Natural killer cell (primary cell): ENCODE data around the gene MRPS34. TPM values are rescaled to one million over a fixed set of nuclear protein-coding genes. Genes with fewer than 3 reads are reported as not detected.

Experiments used
- ATAC-seq, 3 donors: fragments of 150-1000 bp in 2 of 3; fragments of 200-7000 bp in 1 of 3; cut with Tn5 transposase; 1 replicate in 1 of 3; 2 replicates in 2 of 3; pipeline ENCODE4 v1.10.0; 2021; ENCODE audit warnings: mild to moderate bottlenecking in 2 of 3, moderate library complexity in 2 of 3
- DNase-seq, 2 donors: peaks; one replicate each; pipeline versions ENCODE4 v3.0.0 to v3.0.0-alpha.2; 2013 to 2021; ENCODE audit warnings: mixed read lengths in 1 of 2
- H3K27ac ChIP-seq: one replicate; pipeline ENCODE4 v1.5.1; 2013; ENCODE audit warnings: mild to moderate bottlenecking, low read length
- H3K27me3 ChIP-seq: one replicate; pipeline ENCODE4 v1.6.1; 2013; ENCODE audit warnings: low read length; ENCODE audit not compliant: control insufficient read depth, insufficient read depth
- H3K36me3 ChIP-seq: one replicate; pipeline ENCODE4 v1.6.1; 2013; ENCODE audit warnings: low read length; ENCODE audit not compliant: control insufficient read depth, insufficient read depth
- H3K4me1 ChIP-seq: one replicate; pipeline ENCODE4 v1.6.1; 2013; ENCODE audit warnings: low read length; ENCODE audit not compliant: control insufficient read depth, insufficient read depth
- H3K4me3 ChIP-seq: one replicate; pipeline ENCODE4 v1.5.1; 2013; ENCODE audit warnings: low read length
- H3K9me3 ChIP-seq: one replicate; pipeline ENCODE4 v1.6.1; 2013; ENCODE audit warnings: low read length; ENCODE audit not compliant: control insufficient read depth, insufficient read depth
- H3K27ac Mint-ChIP-seq, 2 donors: one replicate each; pipeline ENCODE4 v1.8.0; 2022; ENCODE audit warnings: mild to moderate bottlenecking in 2 of 2, mixed read lengths in 2 of 2, moderate library complexity in 1 of 2
- H3K27me3 Mint-ChIP-seq, 2 donors: one replicate each; pipeline ENCODE4 v1.8.0; 2022; ENCODE audit warnings: low read depth in 2 of 2, mixed read lengths in 2 of 2
- H3K36me3 Mint-ChIP-seq: one replicate; pipeline ENCODE4 v1.8.0; 2022; ENCODE audit warnings: mixed read lengths
- H3K4me1 Mint-ChIP-seq, 2 donors: one replicate each; pipeline ENCODE4 v1.8.0; 2022; ENCODE audit warnings: mixed read lengths in 2 of 2
- H3K4me3 Mint-ChIP-seq: one replicate; pipeline ENCODE4 v1.8.0; 2022; ENCODE audit warnings: mild to moderate bottlenecking, moderate library complexity, mixed read lengths
- H3K9me3 Mint-ChIP-seq, 2 donors: one replicate each; pipeline ENCODE4 v1.8.0; 2022; ENCODE audit warnings: mixed read lengths in 2 of 2
- WGBS: methylation state at CpG from one replicate; pipeline ENCODE4 v1.1.7; 2013; ENCODE audit warnings: missing lambda C conversion rate; ENCODE audit not compliant: insufficient coverage; 5-methylcytosine and 5-hydroxymethylcytosine counted together
- intact Hi-C: fragments of 100-400 bp; cut with micrococcal nuclease; formaldehyde crosslinking; loops from one replicate; pipeline ENCODE4 v1.14.2; 2022
- total RNA-seq, 4 donors: library from RNA; stranded (reverse); fragments of 120-200 nt in 1 of 4; gene quantifications; one replicate each; pipeline versions ENCODE4 v1.2.3 to v1.2.4, GENCODE V29; 2013 to 2022
- TF ChIP-seq, protein P1 (sequence below): fragments of 200-600 bp; IDR thresholded peaks from one replicate; pipeline ENCODE4 v1.8.0; 2022; ENCODE audit warnings: antibody characterized with exemption

Gene MRPS34
- total RNA-seq, 3 donors from 2014 or later (not counting 1 experiment from before 2014, with no cell fraction given), result 26.5 to 42.0 (median 41.4) TPM

DNA sequence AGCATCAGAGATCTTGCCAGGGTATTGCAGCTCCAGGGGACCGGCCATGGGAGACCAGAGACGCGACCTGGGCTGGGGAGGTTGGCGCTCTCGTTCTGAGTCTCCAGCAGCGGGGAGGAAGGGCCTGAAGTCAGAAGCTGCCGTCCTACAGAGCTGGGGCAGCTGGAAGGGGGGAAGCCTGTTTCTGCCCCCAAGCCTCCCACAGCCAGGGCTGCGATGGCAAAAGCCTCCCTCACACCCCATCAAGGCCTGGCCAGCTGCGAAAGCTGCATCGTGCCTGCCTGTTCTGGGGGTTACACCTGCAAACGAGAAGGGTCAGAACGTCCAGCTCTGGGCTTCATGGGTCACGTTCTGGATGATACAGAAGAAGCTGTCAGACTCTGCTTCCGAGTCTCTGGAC, 40.9 kb downstream of the MRPS34 start:
- ATAC-seq, result no peak
- 92% methylated on average over 14 of the region's 14 CpGs for WGBS
- no peak for DNase-seq
- H3K4me1 Mint-ChIP-seq, result peaks cover 2 to 7% of the 10 kb centered on the region in 2 donors
- Histone ChIP-seq H3K9me3 (no peaks in the 10 kb centered on the region), H3K4me3 (no peak overlapping the region), H3K4me1 (no peaks in the 10 kb centered on the region), H3K27ac (no peak overlapping the region), H3K36me3 (peaks cover 55% of the 10 kb centered on the region), H3K27me3 (no peaks in the 10 kb centered on the region)
- TF ChIP-seq, protein P1, sequence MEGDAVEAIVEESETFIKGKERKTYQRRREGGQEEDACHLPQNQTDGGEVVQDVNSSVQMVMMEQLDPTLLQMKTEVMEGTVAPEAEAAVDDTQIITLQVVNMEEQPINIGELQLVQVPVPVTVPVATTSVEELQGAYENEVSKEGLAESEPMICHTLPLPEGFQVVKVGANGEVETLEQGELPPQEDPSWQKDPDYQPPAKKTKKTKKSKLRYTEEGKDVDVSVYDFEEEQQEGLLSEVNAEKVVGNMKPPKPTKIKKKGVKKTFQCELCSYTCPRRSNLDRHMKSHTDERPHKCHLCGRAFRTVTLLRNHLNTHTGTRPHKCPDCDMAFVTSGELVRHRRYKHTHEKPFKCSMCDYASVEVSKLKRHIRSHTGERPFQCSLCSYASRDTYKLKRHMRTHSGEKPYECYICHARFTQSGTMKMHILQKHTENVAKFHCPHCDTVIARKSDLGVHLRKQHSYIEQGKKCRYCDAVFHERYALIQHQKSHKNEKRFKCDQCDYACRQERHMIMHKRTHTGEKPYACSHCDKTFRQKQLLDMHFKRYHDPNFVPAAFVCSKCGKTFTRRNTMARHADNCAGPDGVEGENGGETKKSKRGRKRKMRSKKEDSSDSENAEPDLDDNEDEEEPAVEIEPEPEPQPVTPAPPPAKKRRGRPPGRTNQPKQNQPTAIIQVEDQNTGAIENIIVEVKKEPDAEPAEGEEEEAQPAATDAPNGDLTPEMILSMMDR, result no peak
- H3K36me3 Mint-ChIP-seq, result no peaks in the 10 kb centered on the region
- H3K27me3 Mint-ChIP-seq, result no peaks in the 10 kb centered on the region
- no peak overlapping the region for H3K27ac Mint-ChIP-seq
- intact Hi-C loops, result no loop called here
- no peak overlapping the region for H3K4me3 Mint-ChIP-seq
- no peaks in the 10 kb centered on the region for H3K9me3 Mint-ChIP-seq

DNA sequence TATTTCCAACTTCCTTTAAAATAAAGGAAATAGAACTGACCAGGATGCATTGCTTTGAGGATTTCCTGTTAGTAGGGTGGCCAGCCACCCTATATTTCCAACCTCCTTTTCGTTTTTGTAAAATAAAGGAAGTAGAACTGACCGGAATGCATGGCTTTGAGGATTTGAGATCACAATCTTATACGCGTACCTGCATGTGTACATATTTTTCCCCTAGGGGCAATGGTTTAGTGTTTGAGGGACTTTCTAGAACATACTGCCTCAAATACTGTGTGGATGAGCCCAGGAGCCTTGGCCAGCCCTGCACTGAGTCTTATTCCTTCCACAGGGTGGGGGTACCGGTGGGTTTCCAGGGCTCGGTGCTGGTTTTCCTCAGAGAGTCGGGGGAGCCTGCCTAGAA, 41.3 kb downstream of the MRPS34 start:
- 83% methylated on average over 6 of the region's 7 CpGs for WGBS
- Mint-ChIP-seq H3K27me3 (no peaks in the 10 kb centered on the region), H3K36me3 (no peaks in the 10 kb centered on the region), H3K27ac (no peak overlapping the region), H3K4me1 (peaks cover 6 to 12% of the 10 kb centered on the region in 2 donors), H3K9me3 (no peaks in the 10 kb centered on the region), H3K4me3 (no peak overlapping the region)
- intact Hi-C loops, result no loop called here
- TF ChIP-seq, protein P1, result no peak
- DNase-seq, result no peak
- H3K9me3 ChIP-seq, result no peaks in the 10 kb centered on the region
- H3K27ac ChIP-seq, result no peak overlapping the region
- H3K4me3 ChIP-seq, result no peak overlapping the region
- peaks cover 59% of the 10 kb centered on the region for H3K36me3 ChIP-seq
- H3K27me3 ChIP-seq, result no peaks in the 10 kb centered on the region
- ATAC-seq, result no peak
- no peaks in the 10 kb centered on the region for H3K4me1 ChIP-seq

DNA sequence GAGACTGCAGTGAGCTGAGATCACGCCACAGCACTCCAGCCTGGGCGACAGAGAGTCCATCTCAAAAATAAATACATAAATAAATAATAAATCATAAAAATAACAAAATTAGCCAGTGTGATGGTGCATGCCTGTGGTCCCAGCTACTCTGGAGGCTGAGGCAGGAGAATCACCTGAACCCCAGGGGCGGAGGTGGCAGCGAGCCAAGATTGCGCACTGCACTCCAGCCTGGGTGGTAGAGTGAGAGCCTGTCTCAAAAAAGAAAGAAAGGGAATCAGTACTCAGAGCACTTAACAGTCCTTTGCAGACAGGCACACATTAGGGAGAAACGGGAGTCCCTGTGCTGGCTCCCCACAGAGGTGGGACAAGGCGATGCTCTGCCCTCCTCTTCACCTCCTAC, 41.9 kb downstream of the MRPS34 start:
- Histone ChIP-seq H3K27me3 (no peaks in the 10 kb centered on the region), H3K4me3 (no peak overlapping the region), H3K9me3 (no peaks in the 10 kb centered on the region), H3K4me1 (no peaks in the 10 kb centered on the region), H3K36me3 (peaks cover 64% of the 10 kb centered on the region), H3K27ac (no peak overlapping the region)
- no peak overlapping the region for H3K4me3 Mint-ChIP-seq
- ATAC-seq (no peak), DNase-seq (no peak)
- H3K27ac Mint-ChIP-seq, result no peak overlapping the region
- peaks cover 6 to 12% of the 10 kb centered on the region in 2 donors for H3K4me1 Mint-ChIP-seq
- 96% methylated on average over 5 of the region's 7 CpGs for WGBS
- intact Hi-C loops, result no loop called here
- no peaks in the 10 kb centered on the region for H3K36me3 Mint-ChIP-seq
- TF ChIP-seq, protein P1, result no peak
- no peaks in the 10 kb centered on the region for H3K9me3 Mint-ChIP-seq
- H3K27me3 Mint-ChIP-seq, result no peaks in the 10 kb centered on the region

DNA sequence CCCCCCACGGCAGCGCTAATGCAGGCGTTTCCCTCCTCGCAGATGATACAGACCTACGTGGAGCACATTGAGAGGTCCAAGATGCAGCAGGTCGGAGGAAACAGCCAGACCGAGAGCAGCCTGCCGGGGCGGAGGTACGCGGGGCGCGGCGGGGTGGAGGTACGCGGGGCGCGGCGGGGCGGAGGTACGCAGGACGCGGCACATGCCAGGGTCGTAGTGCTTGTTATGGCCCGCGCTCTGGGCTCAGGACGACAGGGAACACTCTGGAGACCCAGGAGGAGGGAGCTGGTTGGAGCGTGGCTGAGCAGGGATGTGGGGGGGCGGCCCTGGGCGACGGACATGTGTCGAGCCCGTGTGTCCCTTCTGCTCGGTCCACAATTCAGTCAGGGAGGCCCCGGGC, 43.5 kb downstream of the MRPS34 start:
- H3K9me3 ChIP-seq, result no peaks in the 10 kb centered on the region
- DNase-seq (no peak), ATAC-seq (no peak)
- no peak overlapping the region for H3K27ac Mint-ChIP-seq
- H3K4me3 ChIP-seq, result no peak overlapping the region
- intact Hi-C loops, result no loop called here
- WGBS, result 97% methylated on average over 35 of the region's 35 CpGs
- H3K27ac ChIP-seq, result no peak overlapping the region
- no peaks in the 10 kb centered on the region for H3K27me3 Mint-ChIP-seq
- H3K36me3 ChIP-seq, result peaks cover 66% of the 10 kb centered on the region
- peaks cover 6 to 8% of the 10 kb centered on the region in 2 donors for H3K4me1 Mint-ChIP-seq
- no peaks in the 10 kb centered on the region for H3K4me1 ChIP-seq
- no peak overlapping the region for H3K4me3 Mint-ChIP-seq
- TF ChIP-seq, protein P1, result no peak
- H3K36me3 Mint-ChIP-seq, result no peaks in the 10 kb centered on the region
- no peaks in the 10 kb centered on the region for H3K9me3 Mint-ChIP-seq
- no peaks in the 10 kb centered on the region for H3K27me3 ChIP-seq
